Activated naive CD4-positive, alpha-beta T cell treated with anti-CD3 and anti-CD28 coated beads, Interleukin-2, amount 10 ng/mL, durations not matched to agents 7 days and 5 days (primary cell): ENCODE measurements around the gene COPS6.

Experiments
- CTCF ChIA-PET: fragments of 350-600 bp; sonication (Branson Sonifier 250); formaldehyde crosslinking; loops from one replicate; lab custom pipeline; 2021; ENCODE audit warnings: antibody characterized with exemption; lab: Charles Lee
- DNase-seq: peaks from one replicate; pipeline ENCODE4 v3.0.0-alpha.2; 2020
- H3K27ac Mint-ChIP-seq: one replicate; pipeline ENCODE4 v1.8.0; 2021; ENCODE audit warnings: mild to moderate bottlenecking, moderate library complexity, mixed read lengths
- H3K27me3 Mint-ChIP-seq: one replicate; pipeline ENCODE4 v1.8.0; 2021; ENCODE audit warnings: mild to moderate bottlenecking, mixed read lengths
- H3K36me3 Mint-ChIP-seq: one replicate; pipeline ENCODE4 v1.8.0; 2021; ENCODE audit warnings: mixed read lengths
- H3K4me1 Mint-ChIP-seq: one replicate; pipeline ENCODE4 v1.8.0; 2021; ENCODE audit warnings: mixed read lengths
- H3K4me3 Mint-ChIP-seq: one replicate; pipeline ENCODE4 v1.8.0; 2021; ENCODE audit warnings: mild to moderate bottlenecking, moderate library complexity, mixed read lengths
- H3K9me3 Mint-ChIP-seq: one replicate; pipeline ENCODE4 v1.8.0; 2021; ENCODE audit warnings: mixed read lengths

COPS6 gene

DNA sequence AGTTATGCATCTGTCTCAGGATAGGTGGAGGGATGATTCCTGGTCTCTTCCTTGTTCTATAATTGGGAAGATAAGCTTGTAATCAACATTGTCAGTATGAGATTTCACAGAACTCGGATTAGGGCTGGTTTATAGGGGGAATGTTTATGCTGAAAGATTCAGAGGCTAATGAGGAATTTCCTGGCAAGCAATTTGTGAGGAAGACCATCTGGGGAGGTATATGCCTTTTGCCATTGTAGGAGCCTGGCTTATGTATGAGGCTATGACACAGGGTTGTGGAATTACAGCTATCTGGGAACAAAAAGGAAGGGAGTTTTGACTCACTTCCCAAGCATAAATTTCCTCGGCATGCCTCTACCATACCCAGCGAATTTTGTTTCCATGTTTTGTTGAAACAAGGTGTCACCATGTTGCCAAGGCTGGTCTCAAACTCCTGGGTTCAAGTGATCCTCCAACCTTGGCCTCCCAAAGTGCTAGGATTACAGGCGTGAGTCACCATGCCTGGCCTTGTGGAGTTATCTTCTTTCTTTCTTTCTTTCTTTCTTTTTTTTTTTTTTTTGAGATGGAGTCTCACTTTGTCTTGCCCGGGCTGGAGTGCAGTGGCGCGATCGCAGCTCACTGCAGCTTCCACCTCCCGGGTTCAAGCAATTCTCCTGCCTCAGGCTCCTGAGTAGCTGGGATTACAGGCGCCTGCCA is 1.6 kb upstream of the COPS6 start:
- Mint-ChIP-seq H3K9me3 (no peaks in the 10 kb centered on the region), H3K27ac (no peak overlapping the region), H3K4me3 (peak overlapping the region; percentile 27), H3K27me3 (peaks cover 29% of the 10 kb centered on the region), H3K4me1 (peaks cover 40% of the 10 kb centered on the region), H3K36me3 (peaks cover 26% of the 10 kb centered on the region)
- DNase-seq, result no peak
- CTCF ChIA-PET, result interaction anchor here (1.0 kb wide), 1 partner anchor 172 kb away, joined by 3 read pairs; no protein-coding TSS in a partner anchor

DNA sequence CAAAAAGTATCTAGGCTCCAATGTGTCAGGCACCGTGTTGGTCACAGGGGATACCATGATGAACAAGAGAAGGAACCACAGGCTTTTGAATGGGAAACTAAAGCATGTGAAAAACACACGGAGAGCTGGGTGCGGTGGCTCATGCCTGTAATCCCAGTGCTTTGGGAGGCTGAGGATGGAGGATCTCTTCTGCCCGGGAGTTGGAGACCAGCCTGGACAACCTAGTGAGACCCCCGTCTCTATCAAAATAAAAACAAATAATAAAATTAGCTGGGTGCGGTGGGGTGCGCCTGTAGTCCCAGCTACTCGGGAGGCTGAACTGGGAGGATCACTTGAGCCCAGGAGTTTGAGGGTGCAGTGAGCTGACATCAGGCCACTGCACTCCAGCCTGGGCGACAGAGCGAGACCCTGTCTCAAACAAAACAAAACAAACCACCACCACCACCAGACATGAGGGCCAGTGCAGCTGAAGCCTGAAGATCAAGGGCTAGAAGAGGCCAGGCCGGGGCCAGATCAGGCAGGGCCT is 611 bp upstream of the COPS6 start:
- H3K4me3 Mint-ChIP-seq, result peak overlapping the region; percentile 84
- H3K27me3 Mint-ChIP-seq, result peaks cover 27% of the 10 kb centered on the region
- H3K27ac Mint-ChIP-seq, result peak overlapping the region; percentile 88
- H3K4me1 Mint-ChIP-seq, result peaks cover 32% of the 10 kb centered on the region
- DNase-seq, result no peak
- CTCF ChIA-PET, result interaction anchor here (0.6 kb wide), 1 partner anchor 13 kb away, joined by 3 read pairs; no protein-coding TSS in a partner anchor
- peaks cover 36% of the 10 kb centered on the region for H3K36me3 Mint-ChIP-seq
- no peaks in the 10 kb centered on the region for H3K9me3 Mint-ChIP-seq

DNA sequence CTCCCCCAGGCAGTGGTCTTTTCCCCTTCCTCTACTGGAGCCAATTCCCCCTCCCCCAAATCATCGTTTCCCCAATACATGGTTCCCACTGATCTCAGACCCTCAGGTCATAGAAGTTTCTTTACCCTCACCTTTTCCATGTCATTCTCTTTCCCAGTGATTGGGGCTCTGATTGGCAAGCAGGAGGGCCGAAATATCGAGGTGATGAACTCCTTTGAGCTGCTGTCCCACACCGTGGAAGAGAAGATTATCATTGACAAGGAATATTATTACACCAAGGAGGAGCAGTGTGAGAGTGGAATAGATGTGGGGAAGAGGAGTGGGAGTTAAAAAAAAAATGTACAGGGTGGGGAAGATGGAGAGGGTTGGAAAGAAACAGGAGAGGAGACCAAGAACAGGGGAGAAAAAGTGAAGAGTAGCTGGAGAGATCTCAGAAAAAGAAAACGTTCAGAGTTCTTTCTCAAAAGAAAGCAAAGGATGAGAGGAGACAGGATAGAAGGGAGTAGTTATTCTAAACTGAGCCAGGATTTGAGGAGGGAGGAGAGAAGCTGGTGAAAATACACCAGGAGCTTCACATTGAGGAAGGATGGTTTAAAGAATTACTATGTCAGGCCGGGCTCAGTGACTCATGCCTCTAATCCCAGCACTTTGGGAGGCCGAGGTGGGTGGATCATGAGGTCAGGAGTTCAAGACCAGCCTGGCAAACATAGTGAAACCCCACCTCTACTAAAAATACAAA is 858 bp downstream of the COPS6 start:
- Mint-ChIP-seq H3K27ac (peak overlapping the region; percentile 88), H3K4me1 (peaks cover 34% of the 10 kb centered on the region), H3K4me3 (peak overlapping the region; percentile 84), H3K36me3 (peaks cover 48% of the 10 kb centered on the region), H3K27me3 (peaks cover 15% of the 10 kb centered on the region), H3K9me3 (no peaks in the 10 kb centered on the region)
- DNase-seq, result no peak
- CTCF ChIA-PET, result interaction anchor here (1.1 to 1.3 kb wide), 2 partner anchors 11 to 41 kb away, joined by 3 read pairs; no protein-coding TSS in a partner anchor

DNA sequence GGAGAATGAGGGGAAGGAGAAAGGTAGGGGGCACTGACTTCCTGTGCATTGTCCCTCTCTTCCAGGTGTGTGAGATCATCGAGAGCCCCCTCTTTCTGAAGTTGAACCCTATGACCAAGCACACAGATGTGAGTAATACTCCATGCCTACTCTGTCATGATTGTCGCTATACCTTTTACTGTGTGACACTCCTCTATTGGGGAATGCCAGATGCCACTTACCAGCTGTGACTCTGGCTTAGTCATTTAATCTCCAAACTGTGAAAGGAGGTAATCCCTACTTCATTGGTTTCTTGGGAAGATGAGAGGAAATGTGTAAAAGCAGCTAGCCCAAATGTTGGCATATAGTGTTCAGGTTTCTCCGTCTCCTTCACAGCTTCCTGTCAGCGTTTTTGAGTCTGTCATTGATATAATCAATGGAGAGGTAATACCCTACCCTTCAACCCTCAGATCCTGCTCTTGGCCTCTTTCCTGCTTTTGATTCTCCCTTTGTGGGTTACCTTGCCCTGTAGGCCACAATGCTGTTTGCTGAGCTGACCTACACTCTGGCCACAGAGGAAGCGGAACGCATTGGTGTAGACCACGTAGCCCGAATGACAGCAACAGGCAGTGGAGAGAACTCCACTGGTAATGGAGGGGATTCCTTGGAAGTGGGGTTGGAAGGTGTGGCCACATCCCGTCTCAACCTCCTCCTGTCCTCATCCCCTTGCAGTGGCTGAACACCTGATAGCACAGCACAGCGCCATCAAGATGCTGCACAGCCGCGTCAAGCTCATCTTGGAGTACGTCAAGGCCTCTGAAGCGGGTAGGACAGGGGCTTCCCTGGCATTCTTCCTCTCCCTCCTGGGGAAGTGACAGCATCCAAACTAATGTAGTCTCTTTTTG is 2.0 kb downstream of the COPS6 start:
- peaks cover 3% of the 10 kb centered on the region for H3K27me3 Mint-ChIP-seq
- H3K4me1 Mint-ChIP-seq, result peaks cover 39% of the 10 kb centered on the region
- peaks cover 60% of the 10 kb centered on the region for H3K36me3 Mint-ChIP-seq
- peak overlapping the region; percentile 48 for H3K4me3 Mint-ChIP-seq
- H3K9me3 Mint-ChIP-seq, result no peaks in the 10 kb centered on the region
- peak overlapping the region; percentile 62 for H3K27ac Mint-ChIP-seq
- CTCF ChIA-PET, result interaction anchor here (1.1 to 1.4 kb wide), 2 partner anchors 40 to 42 kb away, joined by 3 read pairs; no protein-coding TSS in a partner anchor
- no peak for DNase-seq

DNA sequence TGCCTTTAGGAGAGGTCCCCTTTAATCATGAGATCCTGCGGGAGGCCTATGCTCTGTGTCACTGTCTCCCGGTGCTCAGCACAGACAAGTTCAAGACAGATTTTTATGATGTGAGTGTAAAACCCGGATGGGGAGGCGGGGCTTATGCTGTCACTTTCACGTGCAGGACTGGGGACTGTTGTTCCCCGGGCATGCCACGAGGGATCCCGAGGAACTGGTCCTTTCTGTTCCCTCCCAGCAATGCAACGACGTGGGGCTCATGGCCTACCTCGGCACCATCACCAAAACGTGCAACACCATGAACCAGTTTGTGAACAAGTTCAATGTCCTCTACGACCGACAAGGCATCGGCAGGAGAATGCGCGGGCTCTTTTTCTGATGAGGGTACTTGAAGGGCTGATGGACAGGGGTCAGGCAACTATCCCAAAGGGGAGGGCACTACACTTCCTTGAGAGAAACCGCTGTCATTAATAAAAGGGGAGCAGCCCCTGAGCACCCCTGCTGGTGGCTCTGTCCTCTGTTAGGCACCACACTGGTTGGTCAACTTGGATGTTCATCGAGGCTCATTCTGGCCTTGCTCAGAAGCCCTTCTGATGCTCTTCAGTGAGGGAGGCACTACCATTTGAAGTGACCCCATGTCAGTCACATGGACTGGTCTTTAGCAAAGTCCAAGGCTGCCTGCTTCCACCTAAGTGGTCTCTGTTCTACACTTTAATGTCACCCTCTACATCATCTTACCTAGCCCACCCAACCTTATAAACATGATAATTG is 2.8 kb downstream of the COPS6 start:
- H3K9me3 Mint-ChIP-seq, result no peaks in the 10 kb centered on the region
- H3K4me1 Mint-ChIP-seq, result peaks cover 39% of the 10 kb centered on the region
- no peak for DNase-seq
- CTCF ChIA-PET, result interaction anchor here (1.4 kb wide), 1 partner anchor 41 kb away, joined by 3 read pairs; no protein-coding TSS in a partner anchor
- peak overlapping the region; percentile 18 for H3K4me3 Mint-ChIP-seq
- H3K27ac Mint-ChIP-seq, result peak overlapping the region; percentile 62
- no peaks in the 10 kb centered on the region for H3K27me3 Mint-ChIP-seq
- H3K36me3 Mint-ChIP-seq, result peaks cover 66% of the 10 kb centered on the region

DNA sequence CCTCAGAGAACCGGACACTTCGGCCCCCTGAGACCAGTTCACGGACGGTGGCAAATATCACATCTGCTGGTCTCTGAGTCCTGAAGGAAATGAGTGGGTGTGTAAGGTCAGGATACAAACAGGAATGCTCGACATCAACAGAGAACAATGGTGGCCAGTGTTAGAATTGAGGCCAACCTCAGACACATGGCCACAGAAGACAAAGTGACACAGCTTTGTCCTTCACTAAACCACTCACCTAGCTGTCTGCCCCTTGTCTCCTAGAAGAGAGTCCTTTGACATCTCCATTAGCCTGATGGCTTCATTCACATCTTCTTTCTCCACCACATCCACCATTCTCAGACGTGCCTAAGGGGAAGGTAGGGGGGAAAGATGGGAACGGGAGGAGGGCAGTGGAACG is 4.3 kb downstream of the COPS6 start:
- H3K9me3 Mint-ChIP-seq, result no peaks in the 10 kb centered on the region
- peaks cover 44% of the 10 kb centered on the region for H3K4me1 Mint-ChIP-seq
- H3K27ac Mint-ChIP-seq, result no peak overlapping the region
- H3K4me3 Mint-ChIP-seq, result no peak overlapping the region
- peaks cover 78% of the 10 kb centered on the region for H3K36me3 Mint-ChIP-seq
- CTCF ChIA-PET, result interaction anchor here (0.6 kb wide), 1 partner anchor 50 kb away, joined by 3 read pairs; no protein-coding TSS in a partner anchor
- DNase-seq, result no peak
- H3K27me3 Mint-ChIP-seq, result no peaks in the 10 kb centered on the region

DNA sequence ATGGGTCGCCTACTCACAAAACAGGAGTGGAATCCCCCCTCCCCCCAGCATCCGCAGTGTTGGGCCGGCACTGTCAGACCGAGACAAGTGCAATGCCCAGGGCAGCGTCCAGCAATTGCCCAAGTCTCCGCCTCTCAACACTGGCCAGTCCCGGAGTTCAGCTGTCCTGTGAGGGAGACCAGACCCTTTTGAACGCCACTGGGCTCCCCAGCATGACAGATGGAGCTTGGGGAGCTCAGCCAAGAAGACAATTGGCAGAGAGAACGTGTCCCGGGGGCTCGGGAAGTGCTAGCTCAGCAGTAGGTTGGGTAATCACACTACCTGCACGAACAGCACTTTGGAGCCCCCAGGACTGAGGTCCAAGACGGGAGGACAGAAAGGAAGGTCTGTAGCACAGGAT is 4.7 kb downstream of the COPS6 start:
- no peak overlapping the region for H3K4me3 Mint-ChIP-seq
- no peaks in the 10 kb centered on the region for H3K9me3 Mint-ChIP-seq
- no peak for DNase-seq
- peaks cover 43% of the 10 kb centered on the region for H3K4me1 Mint-ChIP-seq
- no peaks in the 10 kb centered on the region for H3K27me3 Mint-ChIP-seq
- peaks cover 82% of the 10 kb centered on the region for H3K36me3 Mint-ChIP-seq
- CTCF ChIA-PET, result interaction anchor here (0.6 kb wide), 1 partner anchor 49 kb away, joined by 3 read pairs; no protein-coding TSS in a partner anchor
- H3K27ac Mint-ChIP-seq, result no peak overlapping the region

DNA sequence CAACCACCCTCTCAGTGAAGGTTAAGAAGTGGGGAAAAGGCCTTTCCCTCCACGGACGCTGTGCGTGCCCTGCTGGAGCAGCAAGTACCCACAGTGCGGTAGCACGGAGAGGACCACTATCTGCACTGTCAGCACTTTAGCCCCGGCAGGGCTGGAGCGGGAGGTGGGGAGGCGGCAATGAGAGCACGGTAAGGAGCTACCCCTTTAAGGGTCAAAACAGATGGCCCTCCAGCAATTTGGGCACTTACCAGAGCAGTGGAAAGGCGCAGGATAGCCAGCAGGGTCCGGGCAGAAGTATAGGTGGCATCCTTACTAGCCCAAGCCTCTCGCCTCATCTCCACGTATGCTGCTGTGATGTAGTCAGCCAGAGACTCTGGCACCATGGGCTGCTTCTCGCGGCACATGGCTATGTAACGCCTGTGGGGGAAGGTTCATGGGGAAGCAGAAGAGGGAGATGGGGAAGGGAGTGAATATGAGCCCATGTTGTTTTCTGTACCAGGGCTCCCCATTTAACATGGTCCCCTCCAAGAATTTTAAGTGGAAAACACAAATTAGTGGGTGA is 5.2 kb downstream of the COPS6 start:
- Mint-ChIP-seq H3K27ac (no peak overlapping the region), H3K4me1 (peaks cover 48% of the 10 kb centered on the region), H3K27me3 (no peaks in the 10 kb centered on the region), H3K9me3 (no peaks in the 10 kb centered on the region), H3K4me3 (no peak overlapping the region), H3K36me3 (peaks cover 87% of the 10 kb centered on the region)
- CTCF ChIA-PET, result no interaction called here
- no peak for DNase-seq

DNA sequence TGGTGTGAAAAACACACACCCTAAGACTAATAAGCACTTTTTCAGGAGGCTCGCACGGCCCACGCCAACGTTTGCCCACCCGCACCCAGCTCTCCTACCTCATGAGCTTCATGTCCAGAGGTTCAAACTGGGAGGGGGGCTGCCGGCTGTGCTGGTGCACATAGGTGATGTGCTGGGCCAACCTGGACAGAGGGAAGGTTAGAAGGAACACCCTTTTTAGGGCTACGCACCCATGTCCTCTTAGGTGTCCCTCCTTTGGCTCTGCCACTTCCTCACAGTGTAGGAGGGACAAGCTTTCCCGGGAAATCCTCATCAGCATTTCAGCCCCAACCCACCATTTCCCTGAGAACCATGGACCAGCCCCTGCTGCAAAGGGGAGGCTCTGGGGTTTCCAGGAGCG is 6.5 kb downstream of the COPS6 start:
- DNase-seq, result no peak
- no peak overlapping the region for H3K27ac Mint-ChIP-seq
- no peaks in the 10 kb centered on the region for H3K27me3 Mint-ChIP-seq
- no peaks in the 10 kb centered on the region for H3K9me3 Mint-ChIP-seq
- peaks cover 92% of the 10 kb centered on the region for H3K36me3 Mint-ChIP-seq
- no peak overlapping the region for H3K4me3 Mint-ChIP-seq
- H3K4me1 Mint-ChIP-seq, result peaks cover 52% of the 10 kb centered on the region
- CTCF ChIA-PET, result interaction anchor here (1.3 kb wide), 1 partner anchor 20 kb away, joined by 3 read pairs; no protein-coding TSS in a partner anchor

DNA sequence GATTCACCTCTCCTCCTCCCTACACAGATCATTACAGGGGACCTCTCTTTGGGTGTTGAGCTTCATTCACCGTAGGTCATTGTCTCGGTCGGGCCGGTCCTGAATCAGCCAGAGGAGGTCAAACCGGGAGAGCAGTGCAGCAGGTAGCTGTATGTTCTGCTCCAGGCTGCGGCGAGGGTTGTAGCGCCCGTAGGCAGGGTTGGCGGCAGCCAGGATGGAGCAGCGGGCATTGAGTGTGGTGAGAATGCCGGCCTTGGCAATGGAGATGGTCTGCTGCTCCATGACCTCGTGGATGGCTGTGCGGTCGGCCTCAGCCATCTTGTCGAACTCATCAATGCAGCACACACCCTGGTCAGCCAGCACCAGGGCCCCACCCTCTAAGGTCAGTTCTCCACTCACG is 6.9 kb downstream of the COPS6 start:
- no peak overlapping the region for H3K4me3 Mint-ChIP-seq
- H3K27ac Mint-ChIP-seq, result no peak overlapping the region
- peaks cover 91% of the 10 kb centered on the region for H3K36me3 Mint-ChIP-seq
- H3K9me3 Mint-ChIP-seq, result no peaks in the 10 kb centered on the region
- H3K4me1 Mint-ChIP-seq, result peaks cover 48% of the 10 kb centered on the region
- H3K27me3 Mint-ChIP-seq, result no peaks in the 10 kb centered on the region
- CTCF ChIA-PET, result interaction anchor here (1.3 kb wide), 1 partner anchor 21 kb away, joined by 3 read pairs; no protein-coding TSS in a partner anchor
- no peak for DNase-seq

DNA sequence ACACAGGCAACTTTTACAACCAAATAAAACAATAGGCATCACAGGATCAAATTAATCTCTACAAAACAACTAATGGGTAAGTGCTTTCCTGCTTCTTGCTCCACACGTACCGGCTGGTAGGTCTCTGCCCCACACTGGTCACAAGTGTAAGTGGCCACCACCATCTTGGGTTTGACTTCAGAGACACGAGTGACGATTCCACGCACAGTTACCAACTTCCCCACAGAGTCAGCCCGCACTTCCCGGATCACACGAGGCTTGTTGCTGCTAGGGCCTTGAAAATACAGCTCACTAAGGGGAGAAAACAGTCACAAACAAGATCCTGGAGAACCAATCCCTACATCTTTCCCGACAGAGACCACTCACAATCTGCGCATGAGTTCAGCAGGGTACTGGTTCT is 10.1 kb downstream of the COPS6 start:
- Mint-ChIP-seq H3K27ac (peak overlapping the region; percentile 93), H3K36me3 (peaks cover 67% of the 10 kb centered on the region), H3K4me1 (peaks cover 51% of the 10 kb centered on the region), H3K4me3 (peak overlapping the region; percentile 81), H3K27me3 (peaks cover 6% of the 10 kb centered on the region), H3K9me3 (no peaks in the 10 kb centered on the region)
- CTCF ChIA-PET, result no interaction called here
- no peak for DNase-seq

DNA sequence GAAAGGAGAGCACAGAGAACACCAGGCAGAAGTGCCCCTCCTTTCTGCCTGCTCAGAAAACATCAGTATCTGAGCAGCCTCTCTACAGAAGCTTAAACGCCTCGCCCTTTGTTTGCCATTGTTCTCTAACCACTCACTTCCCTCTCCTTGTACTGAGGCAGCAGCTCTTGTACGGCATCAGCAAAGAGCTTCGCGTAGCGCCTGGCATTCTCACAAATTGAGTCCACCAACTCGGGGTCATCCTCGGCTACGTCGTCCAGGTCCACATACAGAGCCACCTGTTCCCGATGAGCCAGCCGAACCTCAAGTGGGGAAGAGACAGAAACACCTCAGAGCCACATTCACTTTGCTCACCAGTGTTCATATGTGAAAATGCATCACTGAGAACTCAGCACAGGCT is 10.7 kb downstream of the COPS6 start:
- CTCF ChIA-PET, result no interaction called here
- Mint-ChIP-seq H3K9me3 (no peaks in the 10 kb centered on the region), H3K36me3 (peaks cover 64% of the 10 kb centered on the region)

More for the DNA sequence above, 10.7 kb downstream of the COPS6 start:
- Mint-ChIP-seq H3K4me1 (peaks cover 51% of the 10 kb centered on the region), H3K27ac (peak overlapping the region; percentile 93), H3K4me3 (peak overlapping the region; percentile 81), H3K27me3 (peaks cover 6% of the 10 kb centered on the region)
- no peak for DNase-seq
